AG10803 (cell line): ENCODE data around the gene CDK19.
A peak's percentile ranks its signal among the peaks of the same experiment; 100 is the strongest.

Experiments
- DNase-seq: peaks from one replicate; pipeline ENCODE4 v3.0.0; 2010; ENCODE audit warnings: low read depth
- H3K4me3 ChIP-seq: 2 replicates; pipeline ENCODE4 v1.5.1; 2011; ENCODE audit warnings: mild to moderate bottlenecking, low read length, control low read depth
- TF ChIP-seq, protein P1 (sequence below): conservative IDR thresholded peaks from 2 replicates; pipeline ENCODE4 v1.5.1; 2011; ENCODE audit warnings: mild to moderate bottlenecking, low read length, control low read depth, inconsistent platforms

The CDK19 gene

DNA sequence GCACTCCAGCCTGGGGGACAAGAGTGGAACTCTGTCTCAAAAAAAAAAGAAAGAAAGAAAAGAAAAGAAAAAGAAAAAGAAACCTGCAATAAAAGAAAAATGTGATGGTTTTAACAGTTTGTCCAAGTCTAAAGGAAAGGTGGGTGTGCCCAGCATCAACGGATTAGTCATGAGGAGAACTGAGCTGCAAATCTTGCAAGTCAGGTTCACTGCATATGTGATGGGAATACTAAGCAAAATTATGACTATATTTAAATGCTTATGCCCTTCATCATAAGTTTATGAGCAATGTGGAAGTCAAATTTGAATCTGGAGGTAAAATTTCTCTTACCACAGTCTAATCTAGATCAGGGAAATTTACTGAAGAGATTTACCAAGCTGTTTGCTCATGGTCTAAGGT lies 13.1 kb upstream of the CDK19 start:
- peak; percentile 17 for DNase-seq
- TF ChIP-seq, protein P1, sequence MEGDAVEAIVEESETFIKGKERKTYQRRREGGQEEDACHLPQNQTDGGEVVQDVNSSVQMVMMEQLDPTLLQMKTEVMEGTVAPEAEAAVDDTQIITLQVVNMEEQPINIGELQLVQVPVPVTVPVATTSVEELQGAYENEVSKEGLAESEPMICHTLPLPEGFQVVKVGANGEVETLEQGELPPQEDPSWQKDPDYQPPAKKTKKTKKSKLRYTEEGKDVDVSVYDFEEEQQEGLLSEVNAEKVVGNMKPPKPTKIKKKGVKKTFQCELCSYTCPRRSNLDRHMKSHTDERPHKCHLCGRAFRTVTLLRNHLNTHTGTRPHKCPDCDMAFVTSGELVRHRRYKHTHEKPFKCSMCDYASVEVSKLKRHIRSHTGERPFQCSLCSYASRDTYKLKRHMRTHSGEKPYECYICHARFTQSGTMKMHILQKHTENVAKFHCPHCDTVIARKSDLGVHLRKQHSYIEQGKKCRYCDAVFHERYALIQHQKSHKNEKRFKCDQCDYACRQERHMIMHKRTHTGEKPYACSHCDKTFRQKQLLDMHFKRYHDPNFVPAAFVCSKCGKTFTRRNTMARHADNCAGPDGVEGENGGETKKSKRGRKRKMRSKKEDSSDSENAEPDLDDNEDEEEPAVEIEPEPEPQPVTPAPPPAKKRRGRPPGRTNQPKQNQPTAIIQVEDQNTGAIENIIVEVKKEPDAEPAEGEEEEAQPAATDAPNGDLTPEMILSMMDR = no peak
- H3K4me3 ChIP-seq = no peak overlapping the region

DNA sequence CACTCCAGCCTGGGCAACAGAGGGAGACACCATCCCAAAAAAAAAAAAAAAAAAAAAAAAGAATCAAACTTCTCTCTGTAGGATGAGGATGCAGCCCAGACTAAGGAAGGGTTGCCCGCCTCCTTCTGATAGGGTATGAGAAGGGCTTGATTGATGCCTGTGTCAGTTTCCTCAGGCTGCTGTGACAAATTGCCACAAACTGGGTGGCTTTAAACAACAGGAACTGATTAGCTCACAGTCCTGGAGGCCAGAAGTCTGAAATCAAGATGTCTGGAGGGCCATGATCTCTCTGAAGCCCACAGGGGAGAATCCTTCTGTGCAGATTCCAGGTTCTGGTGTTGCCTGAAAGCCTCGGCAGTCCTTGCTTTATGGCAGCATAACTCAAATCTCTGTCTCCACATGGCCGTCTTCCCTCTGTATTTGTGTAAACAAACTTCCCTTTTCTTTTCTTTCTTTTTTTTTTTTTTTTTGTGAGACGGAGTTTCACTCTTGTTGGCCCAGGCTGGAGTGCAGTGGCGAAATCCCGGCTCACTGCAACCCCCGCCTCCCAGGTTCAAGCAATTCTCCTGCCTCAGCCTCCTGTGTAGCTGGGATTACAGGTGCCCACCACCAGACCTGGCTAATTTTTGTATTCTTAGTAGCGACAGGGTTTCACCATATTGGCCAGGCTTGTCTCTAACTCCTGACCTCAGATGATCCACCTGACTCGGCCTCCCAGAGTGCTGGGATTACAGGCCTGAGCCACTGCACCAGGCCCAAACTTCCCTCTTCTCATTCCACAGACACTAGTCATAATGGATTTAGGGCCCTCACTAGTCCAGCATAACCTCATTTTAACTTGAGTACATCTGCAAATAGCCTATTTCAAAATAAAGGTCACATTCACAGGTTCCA lies 11.2 kb upstream of the CDK19 start:
- TF ChIP-seq, protein P1 = no peak
- no peak overlapping the region for H3K4me3 ChIP-seq
- peak; percentile 41 for DNase-seq

DNA sequence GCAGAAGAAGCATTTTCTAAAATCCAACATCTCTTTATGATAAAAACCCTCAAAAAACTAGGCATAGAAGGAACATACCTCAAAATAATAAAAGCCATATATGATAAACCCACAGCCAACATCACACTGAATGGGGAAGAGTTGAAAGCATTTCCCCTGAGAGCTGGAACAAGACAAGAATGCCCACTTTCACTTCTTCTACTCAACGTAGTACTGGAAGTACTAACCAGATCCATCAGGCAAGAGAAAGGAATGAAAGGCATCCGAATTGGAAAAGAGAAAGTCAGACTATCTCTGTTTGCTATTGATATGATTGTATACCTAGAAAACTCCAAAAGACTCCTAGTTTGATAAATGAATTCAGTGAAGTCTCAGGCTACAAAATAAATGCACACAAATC lies 7.9 kb upstream of the CDK19 start:
- TF ChIP-seq, protein P1 = no peak
- peak; percentile 41 for DNase-seq
- H3K4me3 ChIP-seq = no peak overlapping the region

DNA sequence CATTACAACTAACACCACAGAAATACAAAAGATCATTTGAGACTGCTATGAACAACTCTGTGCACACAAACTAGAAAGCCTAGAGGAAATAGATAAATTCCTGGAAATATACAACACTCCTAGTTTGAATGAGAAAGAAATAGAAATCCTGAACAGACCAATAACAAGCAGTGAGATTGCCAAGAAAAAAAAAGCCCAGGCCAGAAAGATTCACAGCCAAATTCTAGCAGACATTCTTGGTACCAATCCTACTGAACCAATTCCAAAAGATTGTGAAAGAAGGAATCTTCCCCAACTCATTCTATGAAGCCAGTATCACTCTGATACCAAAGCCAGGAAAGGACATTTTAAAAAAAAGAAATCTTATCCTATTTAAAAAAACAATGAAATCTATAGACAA lies 7.0 kb upstream of the CDK19 start:
- DNase-seq = peak; percentile 86
- H3K4me3 ChIP-seq = no peak overlapping the region
- TF ChIP-seq, protein P1 = no peak

DNA sequence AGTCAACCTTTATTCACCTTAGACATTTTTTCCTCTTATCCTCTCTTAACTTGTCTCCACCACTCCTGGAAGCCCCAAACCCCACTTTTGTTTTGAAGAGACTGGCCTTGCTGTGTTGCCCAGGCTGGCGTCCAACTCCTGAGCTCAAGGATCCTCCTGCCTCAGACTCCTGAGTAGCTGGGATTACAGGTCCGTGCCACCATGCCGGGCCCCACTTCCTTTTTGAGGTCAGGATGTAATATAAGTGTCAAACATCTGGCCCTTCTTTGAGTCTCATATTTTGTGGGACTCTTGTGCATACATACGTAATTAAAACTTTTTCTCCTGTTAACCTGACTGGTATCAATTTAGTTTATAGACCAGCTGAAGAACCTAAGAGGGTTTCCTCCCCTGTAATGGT lies 1.4 kb upstream of the CDK19 start:
- no peak for DNase-seq

DNA sequence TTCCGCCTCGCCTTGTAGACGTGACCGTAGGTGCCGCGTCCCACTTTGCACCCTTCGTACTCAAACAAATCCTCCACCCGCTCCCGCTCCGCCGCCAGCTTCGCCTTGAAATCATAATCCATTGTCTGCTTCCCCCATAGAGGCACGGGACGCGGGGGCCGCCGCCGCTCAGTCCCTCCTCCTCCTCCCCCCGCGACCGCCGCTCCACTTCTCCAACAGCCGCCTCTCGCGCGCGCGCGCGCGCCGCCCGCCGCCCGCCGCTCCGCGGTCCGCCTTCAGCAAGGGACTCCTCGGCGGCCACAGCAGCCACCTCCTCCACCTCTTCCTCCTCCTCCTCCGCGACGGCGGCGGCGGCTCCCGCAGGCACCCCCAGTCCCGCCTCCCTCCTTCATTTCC lies 256 bp downstream of the CDK19 start:
- no peak for DNase-seq
- TF ChIP-seq, protein P1 = no peak

More for the DNA sequence above, 1.4 kb upstream of the CDK19 start:
- TF ChIP-seq, protein P1 = no peak
- H3K4me3 ChIP-seq = no peak overlapping the region

More for the DNA sequence above, 256 bp downstream of the CDK19 start:
- peak overlapping the region; percentile 98 for H3K4me3 ChIP-seq
